ENCODE results near the gene TEX14. TPM values are rescaled to one million over a fixed set of nuclear protein-coding genes. Genes with fewer than 3 reads are reported as not detected.

The TEX14 gene
- total RNA-seq, 1 experiment from 2014 or later, result 0.31 TPM

GRCh38 chr17:58637011-58637570 is 54.8 kb downstream of the TEX14 start:
- no peak overlapping the region for H3K23ac ChIP-seq (ENCODE audit: insufficient read length, low read depth, low read length)

More at GRCh38 chr17:58637011-58637570, 54.8 kb downstream of the TEX14 start:
- H2BK12ac ChIP-seq (ENCODE audit: insufficient read length, low read depth, low read length), result no peak overlapping the region
- no peak overlapping the region for H4K8ac ChIP-seq (replicated peaks; ENCODE audit: insufficient read length, low read depth, low read length)
- no peak overlapping the region for H3K27ac ChIP-seq (ENCODE audit: insufficient read length, low read depth, low read length)
- no peaks in the 10 kb centered on the region for H3K4me1 ChIP-seq (ENCODE audit: insufficient read depth, low read length)
- WGBS (ENCODE audit: extremely low coverage, insufficient read length, low lambda C conversion rate), result no CpG with 5 or more reads among the region's 12 CpGs
- H3K27me3 Mint-ChIP-seq (ENCODE audit: low read depth), result no peaks in the 10 kb centered on the region; the same call in 1 of the 2 replicates
- H4K5ac ChIP-seq (ENCODE audit: insufficient read length, low read depth, low read length), result no peak overlapping the region
- H2BK20ac ChIP-seq (ENCODE audit: low read depth, low read length, poor library complexity, severe bottlenecking), result no peak overlapping the region
- H3K4me3 Mint-ChIP-seq, result no peak overlapping the region
- no peak overlapping the region for H3K56ac ChIP-seq (ENCODE audit: insufficient read length, low read depth, low read length)
- H3K4ac ChIP-seq (ENCODE audit: low read depth, low read length), result no peak overlapping the region
- H4K91ac ChIP-seq (ENCODE audit: insufficient read length, low read depth, low read length), result no peak overlapping the region
- H3K14ac ChIP-seq (ENCODE audit: insufficient read depth, low read length), result no peak overlapping the region
- no peaks in the 10 kb centered on the region for H3K36me3 Mint-ChIP-seq (ENCODE audit: insufficient read depth in 1 of 3, low read depth in 3 of 3)
- H3K79me1 ChIP-seq (ENCODE audit: insufficient read depth, low read depth, low read length, poor library complexity, severe bottlenecking), result no peaks in the 10 kb centered on the region
- no peak overlapping the region for H2BK15ac ChIP-seq (ENCODE audit: low read depth, low read length)
- 0 out of 4 replicates have a peak, but pooled peaks cover 0 to 3% of the 10 kb centered on the region in 2 experiments for H3K4me1 Mint-ChIP-seq
- no peak for DNase-seq
- H2BK120ac ChIP-seq (ENCODE audit: low read depth, low read length, poor library complexity, severe bottlenecking), result no peak overlapping the region
- no peaks in the 10 kb centered on the region for H4K20me1 ChIP-seq (ENCODE audit: control insufficient read depth, insufficient read depth, insufficient read length)
- H2AFZ ChIP-seq (ENCODE audit: low read length), result no peak overlapping the region
- H3K4me2 ChIP-seq (ENCODE audit: insufficient read depth, insufficient read length, low read length), result no peak overlapping the region
- no peak overlapping the region for H3K9ac ChIP-seq (ENCODE audit: extremely low read depth, insufficient read length, low read length)
- TF ChIP-seq CTCF (conservative IDR thresholded peaks at IDR 0.05), result no peak
- H3K27ac Mint-ChIP-seq, result peak overlapping the region in 1 of 3 experiments; percentile 44; a peak in 1 of 7 replicates
- H3K27me3 ChIP-seq (ENCODE audit: insufficient read depth, low read length), result no peaks in the 10 kb centered on the region
- H2BK5ac ChIP-seq (ENCODE audit: insufficient read length, low read length), result no peak overlapping the region
- no peak overlapping the region for H3T11ph ChIP-seq (ENCODE audit: low read length)
- H3K18ac ChIP-seq (ENCODE audit: insufficient read length, low read depth, low read length), result no peak overlapping the region
- no peaks in the 10 kb centered on the region for H3K9me3 Mint-ChIP-seq
- no peaks in the 10 kb centered on the region for H3K79me2 ChIP-seq (ENCODE audit: insufficient read depth, low read length)
- no peaks in the 10 kb centered on the region for H3K23me2 ChIP-seq (ENCODE audit: insufficient read length, low read depth, low read length, poor library complexity, severe bottlenecking)
- no peaks in the 10 kb centered on the region for H3K9me3 ChIP-seq (ENCODE audit: control insufficient read depth, low read depth, low read length)
- no peak overlapping the region for H2AK5ac ChIP-seq (ENCODE audit: insufficient read length, low read length)
